HG03442 (cell line): ENCODE measurements around the gene RGR.

ENCODE experiments used
- ATAC-seq: cut with Tn5 transposase; IDR thresholded peaks from one replicate; pipeline ENCODE4 v1.9.1; 2021; ENCODE audit warnings: mild to moderate bottlenecking, moderate library complexity; ENCODE audit not compliant: unreplicated experiment

RGR gene

GRCh38 chr10:84293171-84293570 lies 48.3 kb downstream of the RGR start:
- no peak for ATAC-seq

- ATAC-seq: no peak
Measured at GRCh38 chr10:84293574-84294016, 48.7 kb downstream of the RGR start.

- peak; percentile 74 for ATAC-seq
Measured at GRCh38 chr10:84294766-84295447, 50.1 kb downstream of the RGR start.

GRCh38 chr10:84296091-84296981 lies 51.5 kb downstream of the RGR start:
- no peak for ATAC-seq

GRCh38 chr10:84298057-84298456 lies 53.2 kb downstream of the RGR start:
- ATAC-seq: no peak

- ATAC-seq: no peak
Measured at GRCh38 chr10:84302223-84302622, 57.4 kb downstream of the RGR start.

- no peak for ATAC-seq
Measured at GRCh38 chr10:84306751-84307384, 62.0 kb downstream of the RGR start.

- ATAC-seq: no peak
Measured at GRCh38 chr10:84308021-84308420, 63.2 kb downstream of the RGR start.

GRCh38 chr10:84308481-84309304 lies 63.8 kb downstream of the RGR start:
- ATAC-seq: peak; percentile 64
